ENCODE results near the gene MPC1L.

- TF ChIP-seq POLR2A (IDR thresholded peaks at IDR 0.05; ENCODE audit: low read depth, low read length) (no peak), POLR2AphosphoS5 (IDR thresholded peaks at IDR 0.05; ENCODE audit: low read depth, low read length) (no peak)
These were observed 10.7 kb upstream of the MPC1L start for GRCh38 chrX:40612511-40612910.

All from GM12892 (cell line).